ENCODE data around the gene HOXB3.

HOXB3 gene

DNA sequence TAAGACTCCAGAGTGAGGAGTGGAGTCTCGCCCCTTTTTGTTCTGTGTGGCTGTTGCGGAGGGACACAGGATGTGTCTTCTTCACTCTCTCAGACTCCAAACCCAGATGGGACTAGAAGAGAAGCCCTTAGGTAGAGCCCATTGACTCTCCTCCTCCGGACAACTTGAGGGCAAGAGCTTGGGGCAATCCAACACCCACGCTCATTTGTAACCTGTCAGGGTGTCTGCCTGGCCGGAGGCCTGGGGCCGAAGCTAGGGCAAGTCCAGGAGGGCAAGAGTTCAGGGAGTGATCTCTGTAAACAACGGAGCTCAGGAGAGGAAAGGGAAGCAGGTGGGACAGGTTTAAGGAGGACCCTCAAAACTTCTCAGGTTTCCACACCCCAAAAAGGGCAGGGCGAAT lies 57.8 kb downstream of the HOXB3 start:
- DNase-seq (ENCODE audit: insufficient read length, low spot score), result no peak
- FAIRE-seq, result no peak

DNA sequence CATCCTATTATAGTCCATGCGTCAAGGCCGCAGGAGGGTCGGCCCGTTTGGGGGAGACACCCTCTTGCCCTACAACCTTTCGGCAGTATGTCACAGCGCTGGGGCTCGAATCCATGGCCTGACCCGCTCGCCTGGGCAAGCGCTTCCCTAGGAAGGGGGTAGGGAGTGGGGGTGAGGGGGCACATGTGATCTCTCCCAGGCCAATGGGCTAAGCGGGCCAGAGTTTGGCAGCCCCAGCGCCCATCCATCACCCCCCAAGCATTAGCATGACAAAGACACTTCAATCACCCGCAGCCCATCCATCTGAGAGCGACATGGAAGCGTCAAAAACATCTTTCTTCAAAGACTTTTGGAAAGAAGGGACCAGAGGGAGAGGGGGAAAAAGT lies 59.2 kb downstream of the HOXB3 start, which contains the start of gene HOXB1:
TSS of gene HOXB1 (minus strand) at position 125 of the 386 bp plus-strand sequence. CDS start at position 18, 107 bp downstream.
- FAIRE-seq, result no peak

DNA sequence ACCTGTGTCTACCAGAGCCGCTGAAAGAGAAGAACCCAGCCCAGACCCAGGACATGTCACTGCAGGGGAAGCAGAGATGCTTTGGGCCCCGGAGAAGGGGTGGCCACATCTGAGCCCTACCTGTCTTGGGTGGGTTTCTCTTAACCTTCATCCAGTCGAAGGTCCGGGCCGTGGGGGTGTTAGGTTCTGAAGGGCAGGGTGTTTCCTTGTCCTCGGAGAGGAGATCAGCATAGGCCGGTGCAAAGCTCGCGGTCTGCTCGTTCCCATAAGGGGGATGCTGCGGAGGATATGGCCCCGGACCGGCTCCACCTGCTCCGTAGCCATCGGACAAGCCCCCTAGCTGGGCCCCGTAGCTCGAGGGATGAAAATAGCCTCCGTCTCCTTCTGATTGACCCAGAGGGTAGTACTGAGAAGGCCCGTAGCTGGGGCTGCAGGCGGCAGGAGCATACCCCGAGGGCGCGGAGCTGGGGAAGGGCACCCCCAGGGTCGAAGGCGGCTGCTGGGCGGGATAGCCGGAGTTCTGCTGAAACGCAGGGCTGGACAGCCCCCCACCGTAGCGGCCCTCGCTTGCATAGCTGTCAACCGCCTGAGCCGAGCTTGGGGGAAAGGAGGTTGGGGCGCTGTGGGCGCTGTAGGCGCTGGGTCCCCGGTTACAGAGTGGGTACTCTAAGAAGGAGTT lies 59.7 kb downstream of the HOXB3 start:
- FAIRE-seq (no peak), DNase-seq (ENCODE audit: insufficient read length, low spot score) (no peak)

More for the DNA sequence above, 59.2 kb downstream of the HOXB3 start, which contains the start of gene HOXB1:
- DNase-seq (ENCODE audit: insufficient read length, low spot score), result no peak

DNA sequence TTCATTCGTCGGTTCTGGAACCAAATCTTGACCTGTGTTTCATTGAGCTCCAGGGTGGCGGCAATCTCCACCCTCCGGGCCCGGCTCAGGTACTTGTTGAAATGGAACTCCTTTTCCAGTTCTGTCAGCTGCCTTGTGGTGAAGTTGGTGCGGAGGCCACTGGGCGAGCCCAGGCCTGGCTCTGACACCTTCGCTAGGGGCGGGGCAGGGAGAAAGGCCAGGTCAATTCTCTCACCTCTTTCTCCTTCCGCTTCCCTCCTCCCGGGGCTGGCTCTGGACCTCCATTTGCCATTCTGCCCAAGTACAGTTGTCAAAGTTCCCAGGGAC lies 60.4 kb downstream of the HOXB3 start:
- DNase-seq (ENCODE audit: insufficient read length, low spot score) (no peak), FAIRE-seq (no peak)

DNA sequence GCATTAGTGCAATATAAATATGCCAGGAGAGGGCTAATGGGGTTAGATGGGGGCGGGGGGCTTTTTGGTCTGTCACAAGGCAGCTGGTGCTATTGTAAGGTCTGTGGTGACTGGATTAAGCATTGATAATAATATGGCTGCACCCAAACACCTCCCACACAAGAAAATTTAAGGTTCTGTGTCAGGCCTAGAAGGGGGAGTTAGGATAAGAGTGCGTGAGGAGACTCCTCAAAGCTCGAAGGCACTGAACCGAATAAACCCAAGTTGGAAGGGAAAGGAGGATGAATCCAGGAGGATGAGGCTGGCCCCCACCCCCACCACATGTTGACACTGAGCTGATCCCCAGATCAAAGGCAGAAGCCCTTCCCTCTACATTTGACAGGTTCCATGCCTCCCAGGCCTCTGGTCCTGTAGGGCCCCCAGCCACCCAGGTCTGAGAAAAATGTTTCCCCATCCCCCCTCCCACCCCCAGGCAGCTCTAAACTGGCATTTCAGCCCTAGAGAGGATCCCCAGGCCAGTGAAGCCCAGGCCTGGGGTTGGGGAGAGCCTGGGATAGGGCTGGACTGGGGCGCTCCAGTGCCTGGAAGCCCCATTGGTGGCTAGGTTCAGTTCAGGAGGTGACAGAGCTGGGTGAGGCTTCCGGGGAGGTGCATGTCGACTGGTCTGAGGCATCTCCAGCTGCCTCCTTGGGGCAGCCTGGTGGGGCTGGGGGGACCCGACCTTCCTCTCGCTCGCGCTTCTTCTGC lies 60.9 kb downstream of the HOXB3 start:
- FAIRE-seq (no peak), DNase-seq (ENCODE audit: insufficient read length, low spot score) (no peak)

DNA sequence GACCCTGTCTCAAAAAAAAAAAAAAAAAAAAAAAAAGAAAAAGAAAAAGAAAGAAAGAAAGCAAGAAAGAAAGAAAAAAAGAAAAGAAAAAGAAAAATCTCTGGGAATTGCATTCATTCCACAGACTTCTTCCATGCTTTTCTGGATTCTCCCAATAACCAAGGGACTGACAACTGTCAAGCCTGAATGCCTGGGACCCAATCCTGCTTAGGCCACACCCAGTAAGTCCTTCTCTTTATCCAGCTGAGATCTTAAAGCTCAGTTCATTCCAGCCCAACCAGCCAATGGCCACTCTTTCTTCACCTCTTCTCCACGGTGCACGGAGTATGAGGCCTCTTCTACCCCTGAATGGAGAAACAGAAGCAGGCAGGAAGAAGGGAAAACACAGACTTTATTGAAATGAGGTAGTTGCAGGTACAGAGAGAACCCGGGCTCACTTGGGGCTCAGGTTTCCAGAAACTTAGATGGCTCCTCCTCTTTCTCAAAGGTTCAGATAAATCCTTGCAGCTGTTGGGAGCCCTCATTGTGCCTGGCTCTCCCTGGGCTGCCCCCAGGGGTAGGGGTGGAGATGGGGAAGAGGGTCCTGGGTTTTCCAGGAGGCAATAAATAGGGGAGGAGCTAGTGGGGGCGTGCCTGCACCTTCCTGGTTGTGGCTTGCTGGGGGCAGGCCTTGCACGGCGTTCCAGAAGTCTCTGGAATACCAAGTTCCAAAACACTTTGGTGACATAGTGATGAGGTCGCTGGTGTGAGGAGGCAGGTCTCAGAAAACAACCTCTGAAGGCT lies 61.7 kb downstream of the HOXB3 start:
- FAIRE-seq (no peak), DNase-seq (ENCODE audit: insufficient read length, low spot score) (no peak)

DNA sequence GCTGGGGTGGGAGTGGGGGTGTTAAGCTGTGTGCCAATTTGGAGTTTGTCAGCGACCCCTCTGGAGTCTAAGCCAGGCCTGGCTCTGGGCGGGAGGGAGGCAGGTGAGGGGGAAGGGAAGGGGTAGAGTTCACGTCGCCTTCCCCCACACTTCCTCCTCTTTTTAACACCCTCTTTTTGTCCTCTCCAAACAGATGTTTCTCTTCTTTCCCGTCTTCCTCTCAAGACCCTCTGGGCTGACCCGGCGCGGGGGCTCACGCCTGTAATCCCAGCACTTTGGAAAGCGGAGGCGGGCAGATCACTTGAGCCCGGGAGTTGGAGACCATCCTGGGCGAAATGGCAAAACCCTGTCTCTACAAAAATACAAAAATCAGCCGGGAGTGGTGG lies 62.5 kb downstream of the HOXB3 start:
- no peak for FAIRE-seq

DNA sequence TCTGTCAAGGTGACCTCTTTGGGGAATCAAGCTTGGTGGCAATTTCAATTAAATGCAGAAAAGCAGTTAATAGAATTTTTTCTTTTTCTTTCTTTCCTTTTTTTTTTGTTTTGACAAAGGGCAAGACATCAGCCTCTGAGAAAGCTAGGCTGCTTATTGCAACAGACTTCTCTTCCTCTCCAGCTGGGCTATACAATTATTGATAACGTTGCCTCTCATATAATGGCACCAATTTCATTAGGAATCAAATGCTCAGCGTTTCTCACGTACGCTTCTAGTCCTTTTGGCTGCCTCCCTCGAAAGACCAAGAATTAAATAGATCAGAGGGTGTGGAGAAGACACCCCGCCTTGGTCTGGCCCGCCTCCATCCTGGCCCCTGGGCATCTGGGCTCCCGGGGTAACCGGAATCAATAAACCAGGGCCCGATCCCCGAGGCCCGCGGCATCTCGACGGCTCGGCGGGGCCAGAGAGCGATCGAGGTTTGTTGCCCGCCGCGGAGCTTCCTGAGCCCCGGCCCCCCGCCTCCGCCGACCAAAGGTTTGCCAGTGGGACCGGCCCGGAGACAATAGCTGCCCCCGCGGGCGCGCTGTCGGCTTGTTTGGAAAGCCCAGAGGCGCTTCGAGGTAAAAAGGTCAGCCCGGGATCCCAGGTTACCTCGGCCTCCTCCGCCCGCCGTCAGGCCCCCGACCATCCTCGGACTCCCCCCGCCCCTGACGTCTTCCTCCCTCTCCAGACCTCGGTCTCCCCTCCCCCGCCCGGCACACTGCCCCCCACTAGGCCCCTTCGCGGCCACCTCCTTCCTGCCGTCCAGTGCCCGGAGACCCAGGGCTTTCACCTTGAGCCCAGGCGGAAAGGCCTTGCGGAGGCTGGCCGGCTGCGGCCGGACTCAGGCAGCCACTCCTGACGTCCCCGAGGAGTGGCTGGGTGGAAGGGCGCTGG lies 63.2 kb downstream of the HOXB3 start:
- DNase-seq (ENCODE audit: insufficient read length, low spot score) (no peak), FAIRE-seq (no peak)

More for the DNA sequence above, 62.5 kb downstream of the HOXB3 start:
- DNase-seq (ENCODE audit: insufficient read length, low spot score), result no peak

DNA sequence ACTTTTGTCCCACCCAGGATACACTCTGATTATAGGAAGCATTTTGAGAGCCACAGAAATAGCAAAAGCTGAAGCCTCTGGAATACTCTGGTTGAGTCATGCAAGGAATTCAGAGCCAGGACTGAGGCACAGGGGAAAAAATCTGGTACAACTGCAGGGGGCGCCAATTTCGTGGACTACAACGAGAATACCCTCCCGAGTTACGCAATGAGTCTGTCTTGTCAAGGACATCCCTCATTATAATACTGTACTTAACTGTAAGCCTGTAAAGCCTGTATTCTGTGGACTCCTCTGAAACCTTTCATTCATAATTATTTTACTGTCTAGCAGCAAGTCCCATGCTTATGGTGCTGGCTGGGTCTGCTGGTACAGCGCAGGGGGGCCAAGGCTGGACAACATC lies 67.0 kb downstream of the HOXB3 start:
- FAIRE-seq (no peak), DNase-seq (ENCODE audit: insufficient read length, low spot score) (no peak)

DNA sequence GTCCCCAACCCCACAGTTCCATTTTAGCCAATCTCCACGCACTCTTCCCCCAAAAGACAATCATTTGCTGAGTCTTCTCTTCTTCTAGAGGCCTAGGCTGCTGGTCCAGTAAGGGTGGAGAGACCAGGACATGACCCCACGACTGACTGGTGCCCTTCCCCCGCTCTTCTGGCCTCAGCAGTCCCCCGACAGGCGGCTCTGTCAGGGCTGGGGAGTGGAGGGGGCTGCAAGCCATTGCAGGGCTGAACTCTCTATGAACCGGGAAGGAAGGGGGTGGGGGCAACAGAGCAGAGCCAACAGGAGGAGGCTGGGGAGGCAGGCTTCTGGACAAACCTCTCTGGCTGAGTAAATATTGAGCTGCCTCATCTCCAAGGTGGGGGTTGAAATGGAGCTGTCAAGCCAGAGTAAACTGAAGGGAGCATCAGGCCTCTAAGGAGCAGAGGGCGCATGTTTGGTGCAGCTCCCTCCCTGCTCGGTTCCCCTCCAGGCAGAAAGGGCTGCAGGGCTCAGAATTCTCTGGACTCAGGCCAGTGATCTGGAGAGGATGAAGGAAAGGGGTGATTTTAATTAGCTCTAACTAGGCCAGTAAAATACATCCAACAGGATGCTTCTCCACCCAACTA lies 67.9 kb downstream of the HOXB3 start:
- DNase-seq (ENCODE audit: insufficient read length, low spot score), result no peak
- no peak for FAIRE-seq

DNA sequence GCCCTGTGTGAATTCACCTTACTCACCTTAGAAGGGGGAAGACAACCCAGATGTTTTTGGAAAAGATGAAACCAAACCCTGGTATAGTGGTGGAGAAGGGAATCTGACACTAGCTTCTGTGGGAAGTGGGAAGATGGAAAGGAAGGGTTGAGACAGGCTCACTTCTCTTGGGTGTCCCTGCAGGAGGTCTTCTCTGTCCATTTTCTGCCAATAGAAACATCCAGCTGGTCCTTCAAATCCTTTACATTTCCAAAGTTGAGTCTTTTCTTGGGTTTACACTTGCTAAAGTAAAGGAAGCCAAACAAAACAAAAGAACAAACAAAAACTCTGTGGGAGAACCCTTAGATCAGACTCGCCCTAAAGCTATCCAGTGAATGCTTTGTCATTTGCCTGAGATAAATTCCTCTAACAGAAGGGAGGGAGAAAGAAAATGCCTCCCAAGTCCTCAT lies 69.4 kb downstream of the HOXB3 start:
- no peak for FAIRE-seq
- DNase-seq (ENCODE audit: insufficient read length, low spot score), result no peak

DNA sequence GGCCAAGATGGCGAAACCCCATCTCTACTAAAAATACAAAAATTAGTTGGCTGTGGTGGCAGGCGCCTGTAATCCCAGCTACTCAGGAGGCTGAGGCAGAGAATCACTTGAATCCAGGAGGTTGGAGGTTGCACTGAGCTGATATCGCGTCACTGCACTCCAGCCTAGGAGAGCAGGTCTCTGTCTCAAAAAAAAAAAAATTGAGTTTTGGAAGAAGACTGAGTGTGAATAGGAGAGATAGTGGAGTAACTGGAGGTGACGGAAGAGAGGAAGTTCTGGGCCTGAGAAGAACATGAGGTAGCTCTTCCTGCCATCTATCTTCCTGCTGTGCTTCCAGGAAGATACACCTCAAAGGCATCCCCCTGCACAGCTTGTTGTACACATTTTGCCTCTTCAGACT lies 70.6 kb downstream of the HOXB3 start:
- DNase-seq (ENCODE audit: insufficient read length, low spot score) (no peak), FAIRE-seq (no peak)

DNA sequence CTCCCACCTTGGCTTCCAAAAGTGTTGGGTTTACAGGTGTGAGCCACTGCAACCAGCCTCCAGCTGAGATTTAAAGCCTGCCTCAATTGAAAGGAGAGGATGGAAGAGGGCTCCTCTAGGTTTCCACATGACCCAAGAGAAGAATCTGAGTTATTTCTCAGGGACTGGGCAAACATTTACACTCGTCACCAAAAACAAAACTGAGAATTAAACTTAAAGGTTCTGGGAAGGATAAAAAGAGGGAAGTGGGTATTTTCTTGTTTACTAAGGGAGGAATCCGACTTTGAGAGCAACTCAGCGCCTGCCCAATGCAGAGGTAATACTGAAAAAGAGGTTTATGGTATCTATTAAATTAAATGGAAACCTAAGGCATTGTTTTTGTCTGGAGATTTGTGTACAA lies 72.6 kb downstream of the HOXB3 start:
- no peak for FAIRE-seq
- no peak for DNase-seq (ENCODE audit: insufficient read length, low spot score)

DNA sequence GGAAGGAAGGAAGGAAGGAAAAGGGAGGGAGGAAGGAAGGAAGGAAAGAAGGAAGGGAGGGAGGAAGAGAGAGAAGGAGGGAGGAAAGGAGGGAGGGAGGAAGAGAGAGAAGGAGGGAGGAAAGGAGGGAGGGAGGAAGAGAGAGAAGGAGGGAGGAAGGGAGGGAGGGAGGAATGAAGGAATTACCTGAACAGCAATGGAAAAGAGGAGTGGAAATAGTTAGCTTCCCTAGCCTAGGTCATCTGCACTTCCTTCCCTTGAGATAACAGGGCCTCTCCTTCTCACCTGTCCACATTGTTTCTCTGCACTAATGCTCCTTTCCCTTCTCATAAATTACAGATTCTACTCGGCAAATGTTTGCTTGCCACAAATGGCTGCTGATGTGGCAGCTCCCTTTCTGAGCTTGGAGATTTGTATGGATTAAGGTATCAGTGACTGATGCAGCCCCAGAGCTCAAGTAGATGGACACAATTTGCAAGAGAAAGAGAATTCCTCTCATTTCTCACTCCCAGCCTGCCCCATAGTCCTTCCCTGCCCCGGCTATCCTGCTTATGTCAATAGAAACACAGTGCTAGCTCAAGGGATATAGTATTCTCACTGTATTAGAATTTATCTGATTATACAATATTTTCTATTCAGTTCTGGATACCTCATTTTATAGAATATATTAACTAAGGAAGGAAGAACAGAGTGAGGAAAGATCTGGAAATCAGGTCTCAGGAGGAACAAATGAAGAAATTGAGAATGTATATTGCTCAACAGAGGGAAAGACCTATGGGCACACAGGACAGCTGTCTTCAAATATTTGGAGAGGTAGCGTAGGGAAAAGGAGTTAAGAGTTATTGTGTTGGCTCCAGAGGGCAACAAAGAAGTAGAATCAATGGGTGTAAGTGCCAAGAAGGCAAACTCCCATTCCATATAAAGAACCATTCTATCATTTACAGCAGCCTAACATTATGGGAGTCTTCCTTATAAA lies 73.8 kb downstream of the HOXB3 start:
- DNase-seq (ENCODE audit: insufficient read length, low spot score), result no peak
- no peak for FAIRE-seq

DNA sequence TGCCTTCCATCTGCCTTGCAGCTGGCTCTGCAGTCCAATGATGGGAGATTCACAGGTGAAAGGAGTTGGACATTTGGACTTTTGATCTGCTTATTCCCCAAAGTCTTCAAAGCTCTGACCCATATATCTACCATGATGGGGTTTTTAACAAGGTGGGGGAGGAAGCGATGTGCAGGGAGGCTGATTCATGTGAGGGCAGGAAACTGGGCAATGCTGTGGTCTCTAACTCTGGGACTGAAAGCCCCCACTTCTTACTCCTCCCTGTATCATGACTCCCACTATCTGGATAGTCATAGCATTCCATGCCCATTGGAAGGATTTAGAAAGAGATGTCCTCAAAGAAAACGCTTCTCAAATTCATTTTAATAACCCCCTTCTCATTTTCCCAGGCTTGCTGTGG lies 75.6 kb downstream of the HOXB3 start:
- no peak for DNase-seq (ENCODE audit: insufficient read length, low spot score)
- no peak for FAIRE-seq

DNA sequence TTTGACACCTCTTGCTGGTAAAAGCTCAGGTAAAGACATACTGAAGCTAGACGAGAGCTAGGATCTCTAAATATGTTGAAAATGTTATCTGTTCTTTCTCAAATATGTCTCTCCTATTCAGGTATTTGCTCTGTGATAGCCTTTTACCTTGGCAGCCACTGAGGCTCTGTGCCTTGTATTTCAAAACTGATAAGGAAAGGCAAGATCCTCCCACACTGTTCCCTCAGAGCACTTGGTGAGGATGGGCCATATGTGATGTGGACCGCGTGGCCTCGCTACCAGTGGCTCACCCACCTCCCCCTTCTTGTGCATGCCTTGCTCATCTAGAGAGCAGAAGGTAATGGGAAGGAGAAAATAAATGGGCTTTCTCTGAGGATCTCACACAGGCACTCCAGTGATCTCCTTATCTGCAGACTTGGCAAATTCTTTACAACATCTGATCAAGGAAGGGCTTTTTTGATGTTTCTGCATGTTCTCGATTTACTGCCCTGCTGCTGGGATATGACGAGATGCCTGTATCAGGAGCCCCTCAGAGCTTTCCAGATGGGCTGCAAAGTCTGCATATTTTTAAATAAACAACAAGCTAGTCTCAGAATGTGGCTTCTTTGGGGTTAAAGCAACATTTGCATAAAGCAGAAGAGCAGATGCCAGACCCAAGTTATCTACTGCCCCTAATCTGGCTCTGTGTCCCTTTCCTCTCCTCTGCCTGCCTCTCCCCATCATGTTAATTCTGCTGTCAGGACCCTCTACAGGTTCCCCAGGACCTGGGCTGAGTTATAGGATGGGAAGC lies 76.2 kb downstream of the HOXB3 start:
- DNase-seq (ENCODE audit: insufficient read length, low spot score) (no peak), FAIRE-seq (peak; percentile 75)

DNA sequence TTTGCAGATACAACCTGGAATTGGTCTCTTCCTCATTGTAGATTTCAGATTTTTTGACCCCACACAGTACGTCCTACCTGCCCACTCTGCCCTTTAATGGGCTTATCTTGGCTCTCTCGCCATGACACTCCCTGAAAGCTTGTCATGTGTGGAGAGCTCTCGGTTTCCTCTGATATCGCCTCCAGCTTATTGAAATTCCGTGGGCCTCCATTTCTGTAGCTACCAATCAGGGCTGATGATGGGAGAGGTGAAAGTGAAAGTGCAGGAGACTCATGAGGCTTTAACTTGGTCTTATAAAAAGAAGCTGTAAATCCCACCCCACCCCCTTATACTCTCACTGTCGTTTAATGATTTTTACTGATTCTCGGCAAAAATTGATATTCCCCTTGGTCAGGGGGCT lies 76.9 kb downstream of the HOXB3 start:
- no peak for DNase-seq (ENCODE audit: insufficient read length, low spot score)
- FAIRE-seq, result peak; percentile 91

All from GM19239 (cell line).